Measurements from ENCODE around the gene TSACC. TPM values are rescaled to one million over a fixed set of nuclear protein-coding genes. Genes with fewer than 3 reads are reported as not detected.

TSACC gene
- total and polyA plus RNA-seq, 2 experiments from 2014 or later: 4.7 TPM; not detected in 1

GRCh38 chr1:156372265-156372586 lies 33.9 kb downstream of the TSACC start:
- Histone ChIP-seq H3K9me3 (ENCODE audit: low read depth) (no peaks in the 10 kb centered on the region), H3K27me3 (peaks cover 20% of the 10 kb centered on the region), H3K4me3 (no peak overlapping the region), H3K27ac (no peak overlapping the region), H3K36me3 (no peaks in the 10 kb centered on the region), H3K4me1 (ENCODE audit: low read depth) (peaks cover 7% of the 10 kb centered on the region)
- TF ChIP-seq CTCF (IDR thresholded peaks at IDR 0.05; ENCODE audit: low read depth, low read length): no peak
- DNase-seq (ENCODE audit: low read depth in 1 of 2, low spot score in 1 of 2): no peak

GRCh38 chr1:156372876-156373275 lies 34.5 kb downstream of the TSACC start:
- no peak for DNase-seq (ENCODE audit: low read depth in 1 of 2, low spot score in 1 of 2)
- TF ChIP-seq CTCF (IDR thresholded peaks at IDR 0.05; ENCODE audit: low read depth, low read length): no peak
- Histone ChIP-seq H3K27me3 (peaks cover 20% of the 10 kb centered on the region), H3K27ac (no peak overlapping the region), H3K9me3 (ENCODE audit: low read depth) (no peaks in the 10 kb centered on the region), H3K4me1 (ENCODE audit: low read depth) (peaks cover 7% of the 10 kb centered on the region), H3K4me3 (no peak overlapping the region), H3K36me3 (no peaks in the 10 kb centered on the region)

DNA sequence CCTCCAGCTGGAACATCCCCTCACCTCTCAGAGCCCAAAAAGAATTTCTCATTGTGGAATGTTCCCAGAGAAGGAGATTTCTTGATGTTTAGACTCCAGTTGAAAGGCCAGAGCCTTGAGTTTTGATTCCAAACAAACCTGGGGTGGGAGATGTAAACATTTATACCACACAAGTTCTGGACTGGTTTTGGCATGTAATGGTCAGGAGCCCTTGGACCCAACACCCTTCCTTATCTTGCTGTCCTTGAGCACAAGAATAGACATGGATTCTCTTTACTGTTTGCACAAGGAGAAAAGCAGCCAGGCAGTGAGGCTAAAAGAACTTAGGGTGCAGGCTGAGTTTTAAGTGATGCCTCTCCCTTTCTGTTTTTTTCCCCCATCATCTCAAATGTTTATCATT lies 35.2 kb downstream of the TSACC start:
- Histone ChIP-seq H3K36me3 (no peaks in the 10 kb centered on the region), H3K9me3 (ENCODE audit: low read depth) (no peaks in the 10 kb centered on the region), H3K27ac (no peak overlapping the region), H3K4me1 (ENCODE audit: low read depth) (peaks cover 7% of the 10 kb centered on the region), H3K27me3 (peaks cover 20% of the 10 kb centered on the region), H3K4me3 (no peak overlapping the region)
- no peak for TF ChIP-seq CTCF (IDR thresholded peaks at IDR 0.05; ENCODE audit: low read depth, low read length)
- no peak for DNase-seq (ENCODE audit: low read depth in 1 of 2, low spot score in 1 of 2)

- no peak overlapping the region for H3K4me3 ChIP-seq
- H3K9me3 ChIP-seq (ENCODE audit: low read depth): no peaks in the 10 kb centered on the region
- H3K4me1 ChIP-seq (ENCODE audit: low read depth): peaks cover 7% of the 10 kb centered on the region
- no peak overlapping the region for H3K27ac ChIP-seq
- peak in 1 of 2 donors; percentile 78 for DNase-seq (ENCODE audit: low read depth in 1 of 2, low spot score in 1 of 2)
- H3K36me3 ChIP-seq: no peaks in the 10 kb centered on the region
- peak; percentile 17 for TF ChIP-seq CTCF (IDR thresholded peaks at IDR 0.05; ENCODE audit: low read depth, low read length)
- peaks cover 6% of the 10 kb centered on the region for H3K27me3 ChIP-seq
These were observed 37.8 kb downstream of the TSACC start for GRCh38 chr1:156376146-156376545.

DNA sequence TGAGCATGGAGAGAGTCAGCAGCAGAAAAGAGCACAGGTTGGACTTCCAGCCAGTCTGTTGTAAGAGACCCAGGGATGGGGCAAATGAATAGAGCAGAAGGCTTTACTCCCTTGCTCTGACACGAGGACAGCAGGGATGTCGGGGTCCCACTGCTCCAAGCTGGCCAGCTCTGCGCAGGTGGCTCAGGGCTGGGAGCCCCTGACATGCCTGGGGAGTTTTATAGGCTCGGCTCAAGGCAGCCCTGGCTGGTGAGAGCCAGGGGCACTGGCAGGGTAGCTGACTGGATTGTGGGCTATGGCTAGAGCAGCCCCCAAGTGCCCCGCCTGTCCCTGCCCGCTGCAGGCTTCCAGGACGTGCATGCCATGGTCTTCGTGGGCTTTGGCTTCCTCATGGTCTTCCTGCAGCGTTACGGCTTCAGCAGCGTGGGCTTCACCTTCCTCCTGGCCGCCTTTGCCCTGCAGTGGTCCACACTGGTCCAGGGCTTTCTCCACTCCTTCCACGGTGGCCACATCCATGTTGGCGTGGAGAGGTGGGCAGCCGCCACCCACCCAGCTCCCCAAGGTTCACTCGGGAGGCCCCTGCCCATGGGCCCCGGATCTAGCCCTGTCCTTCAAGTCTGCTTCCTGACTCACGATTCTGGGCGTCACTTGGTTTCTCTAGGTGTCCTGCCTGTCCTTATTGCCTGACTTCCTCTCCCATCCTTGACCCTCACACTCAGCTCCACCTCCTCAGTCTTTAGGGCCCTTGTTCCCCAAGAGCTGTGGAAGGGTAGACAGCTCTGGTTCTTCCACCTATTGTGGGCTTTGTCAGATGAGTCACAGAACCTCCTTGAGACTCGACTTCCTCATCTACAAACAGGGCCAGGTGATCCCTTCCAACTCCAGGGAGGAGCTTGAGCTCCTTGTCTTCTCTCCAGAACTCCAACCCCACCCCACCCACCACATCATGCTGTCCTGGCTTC lies 38.9 kb downstream of the TSACC start:
- H3K27ac ChIP-seq: no peak overlapping the region
- no peak for DNase-seq (ENCODE audit: low read depth in 1 of 2, low spot score in 1 of 2)
- no peak overlapping the region for H3K4me3 ChIP-seq
- peaks cover 11% of the 10 kb centered on the region for H3K4me1 ChIP-seq (ENCODE audit: low read depth)
- H3K36me3 ChIP-seq: no peaks in the 10 kb centered on the region
- H3K27me3 ChIP-seq: peaks cover 3% of the 10 kb centered on the region
- TF ChIP-seq CTCF (IDR thresholded peaks at IDR 0.05; ENCODE audit: low read depth, low read length): no peak
- H3K9me3 ChIP-seq (ENCODE audit: low read depth): no peaks in the 10 kb centered on the region

All from cardiac muscle cell (in vitro differentiated cells and primary cell).